ENCODE data around the gene COL25A1. TPM values are rescaled to one million over a fixed set of nuclear protein-coding genes. Genes with fewer than 3 reads are reported as not detected.

Gene COL25A1
- total RNA-seq, 2 donors from 2014 or later, result 4.0 to 6.2 TPM

GRCh38 chr4:108787106-108787505 lies 515.4 kb downstream of the COL25A1 start:
- Mint-ChIP-seq H3K4me3 (no peak overlapping the region), H3K27ac (no peak overlapping the region), H3K27me3 (ENCODE audit: insufficient read depth) (peaks cover 6% of the 10 kb centered on the region), H3K36me3 (ENCODE audit: low read depth) (no peaks in the 10 kb centered on the region), H3K4me1 (peaks cover 2% of the 10 kb centered on the region), H3K9me3 (no peaks in the 10 kb centered on the region)
- Histone ChIP-seq H3K27me3 (ENCODE audit: control insufficient read depth, insufficient read depth, low read length, poor library complexity, severe bottlenecking) (no peaks in the 10 kb centered on the region), H3K9me3 (ENCODE audit: control insufficient read depth, low read length) (no peaks in the 10 kb centered on the region), H3K4me1 (ENCODE audit: control insufficient read depth, insufficient read depth, low read length) (no peaks in the 10 kb centered on the region), H3K9ac (ENCODE audit: extremely low read depth, low read length, poor library complexity, severe bottlenecking) (no peak overlapping the region), H3K27ac (ENCODE audit: low read depth, low read length) (no peak overlapping the region), H3K36me3 (ENCODE audit: control insufficient read depth, insufficient read depth, low read length) (no peaks in the 10 kb centered on the region), H3K4me3 (ENCODE audit: low read length) (no peak overlapping the region)
- no peak for TF ChIP-seq CTCF (conservative IDR thresholded peaks at IDR 0.05)
- DNase-seq, result no peak
- WGBS, 2 experiments (ENCODE audit: insufficient coverage in 1 of 2, insufficient read length in 1 of 2), result 87 to 89% methylated on average over 9 to 14 of the region's 14 CpGs

GRCh38 chr4:108786351-108786750 lies 516.1 kb downstream of the COL25A1 start:
- Histone ChIP-seq H3K4me1 (ENCODE audit: control insufficient read depth, insufficient read depth, low read length) (no peaks in the 10 kb centered on the region), H3K9me3 (ENCODE audit: control insufficient read depth, low read length) (no peaks in the 10 kb centered on the region), H3K4me3 (ENCODE audit: low read length) (no peak overlapping the region), H3K9ac (ENCODE audit: extremely low read depth, low read length, poor library complexity, severe bottlenecking) (no peak overlapping the region), H3K36me3 (ENCODE audit: control insufficient read depth, insufficient read depth, low read length) (no peaks in the 10 kb centered on the region), H3K27me3 (ENCODE audit: control insufficient read depth, insufficient read depth, low read length, poor library complexity, severe bottlenecking) (no peaks in the 10 kb centered on the region), H3K27ac (ENCODE audit: low read depth, low read length) (no peak overlapping the region)
- no peaks in the 10 kb centered on the region for H3K36me3 Mint-ChIP-seq (ENCODE audit: low read depth)
- H3K9me3 Mint-ChIP-seq, result no peaks in the 10 kb centered on the region
- peaks cover 6% of the 10 kb centered on the region for H3K27me3 Mint-ChIP-seq (ENCODE audit: insufficient read depth)
- peaks cover 2% of the 10 kb centered on the region for H3K4me1 Mint-ChIP-seq
- no peak for DNase-seq
- H3K27ac Mint-ChIP-seq, result no peak overlapping the region
- no peak overlapping the region for H3K4me3 Mint-ChIP-seq
- no peak for TF ChIP-seq CTCF (conservative IDR thresholded peaks at IDR 0.05)
- 89 to 94% methylated on average over 3 to 8 of the region's 8 CpGs for WGBS, 2 experiments (ENCODE audit: insufficient coverage in 1 of 2, insufficient read length in 1 of 2)

GRCh38 chr4:108783665-108784463 lies 518.6 kb downstream of the COL25A1 start:
- Histone ChIP-seq H3K27me3 (ENCODE audit: control insufficient read depth, insufficient read depth, low read length, poor library complexity, severe bottlenecking) (no peaks in the 10 kb centered on the region), H3K27ac (ENCODE audit: low read depth, low read length) (no peak overlapping the region), H3K9me3 (ENCODE audit: control insufficient read depth, low read length) (no peaks in the 10 kb centered on the region), H3K4me1 (ENCODE audit: control insufficient read depth, insufficient read depth, low read length) (no peaks in the 10 kb centered on the region), H3K36me3 (ENCODE audit: control insufficient read depth, insufficient read depth, low read length) (no peaks in the 10 kb centered on the region), H3K9ac (ENCODE audit: extremely low read depth, low read length, poor library complexity, severe bottlenecking) (no peak overlapping the region), H3K4me3 (ENCODE audit: low read length) (no peak overlapping the region)
- H3K4me1 Mint-ChIP-seq, result peaks cover 2% of the 10 kb centered on the region
- no peak for DNase-seq
- no peak overlapping the region for H3K4me3 Mint-ChIP-seq
- no peaks in the 10 kb centered on the region for H3K9me3 Mint-ChIP-seq
- no peaks in the 10 kb centered on the region for H3K36me3 Mint-ChIP-seq (ENCODE audit: low read depth)
- H3K27me3 Mint-ChIP-seq (ENCODE audit: insufficient read depth), result peaks cover 4% of the 10 kb centered on the region
- H3K27ac Mint-ChIP-seq, result no peak overlapping the region
- peak; percentile 54 for TF ChIP-seq CTCF (conservative IDR thresholded peaks at IDR 0.05)
- 71% methylated on average over 2 of the region's 3 CpGs; no CpG with 5 or more reads in 1 of the 2 experiments for WGBS, 2 experiments (ENCODE audit: insufficient coverage in 1 of 2, insufficient read length in 1 of 2)

All from endodermal cell (in vitro differentiated cells).